ENCODE results near the gene PIK3CD.
"Not testable (repeated sequence)": the region's sequence is repeated elsewhere in the genome, so short reads cannot be mapped to it uniquely, and the experiment has no call there.

PIK3CD gene

DNA sequence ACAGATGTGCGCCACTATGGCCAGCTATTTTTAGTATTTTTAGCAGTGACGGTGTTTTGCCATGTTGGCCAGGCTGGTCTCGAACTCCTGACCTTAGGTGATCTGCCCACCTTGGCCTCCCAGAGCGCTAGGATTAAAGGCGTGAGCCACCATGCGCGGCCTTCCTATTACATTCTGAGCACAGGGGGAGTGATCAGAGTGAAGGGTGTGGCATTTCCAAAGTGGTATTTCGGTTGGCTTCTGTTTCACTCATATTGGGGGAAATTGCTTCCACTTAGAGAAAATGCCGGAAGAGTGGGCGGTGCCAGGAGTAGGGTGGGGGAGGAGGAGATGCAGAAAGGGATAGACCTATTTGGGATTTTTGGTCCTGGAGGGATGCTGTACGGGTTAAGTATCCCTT lies 4.3 kb downstream of the PIK3CD start:
- no peak for DNase-seq

DNA sequence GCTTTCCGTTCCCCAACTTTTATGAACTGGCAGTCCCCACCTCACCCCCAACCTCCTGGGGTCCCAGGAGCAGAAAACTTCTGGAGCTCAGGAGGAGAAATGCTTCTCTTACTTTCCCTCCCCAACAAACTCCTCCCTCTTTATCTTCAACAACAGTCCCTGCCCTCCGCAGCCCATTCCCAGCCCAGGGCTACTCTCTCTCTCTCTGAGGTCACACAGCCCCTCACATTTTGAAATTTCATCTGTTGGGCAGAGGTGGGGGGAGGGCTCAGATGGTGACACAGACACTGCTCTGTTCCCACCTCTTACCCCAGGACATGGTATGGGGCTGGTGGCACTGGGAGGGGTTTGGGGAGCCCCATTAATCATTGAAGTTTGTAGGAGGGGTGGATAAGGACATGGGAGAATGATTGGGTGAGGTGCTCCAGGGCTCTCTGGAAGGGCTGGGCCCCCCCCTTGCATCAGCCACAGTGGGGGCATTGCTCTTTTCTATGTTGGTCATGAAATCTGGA lies 6.0 kb downstream of the PIK3CD start:
- DNase-seq, result no peak

DNA sequence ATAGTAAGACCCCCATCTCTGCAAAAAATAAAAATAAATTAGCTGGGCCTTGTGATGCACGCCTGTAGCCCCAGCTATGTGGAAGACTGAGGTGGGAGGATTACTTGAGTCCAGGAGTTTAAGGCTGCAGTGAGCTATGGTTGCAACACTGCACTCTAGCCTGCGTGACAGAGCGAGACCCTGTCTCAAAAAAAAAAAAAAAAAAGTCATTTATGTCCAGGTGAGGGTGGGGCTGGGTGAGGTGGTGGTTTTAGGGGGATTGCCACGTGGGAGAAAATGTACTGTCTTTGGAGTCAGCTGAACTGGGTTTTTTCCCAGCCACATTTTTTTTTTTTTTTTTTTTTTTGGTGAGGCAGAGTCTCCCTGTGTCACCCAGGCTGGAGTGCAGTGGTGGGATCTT lies 6.7 kb downstream of the PIK3CD start:
- no peak for DNase-seq

DNA sequence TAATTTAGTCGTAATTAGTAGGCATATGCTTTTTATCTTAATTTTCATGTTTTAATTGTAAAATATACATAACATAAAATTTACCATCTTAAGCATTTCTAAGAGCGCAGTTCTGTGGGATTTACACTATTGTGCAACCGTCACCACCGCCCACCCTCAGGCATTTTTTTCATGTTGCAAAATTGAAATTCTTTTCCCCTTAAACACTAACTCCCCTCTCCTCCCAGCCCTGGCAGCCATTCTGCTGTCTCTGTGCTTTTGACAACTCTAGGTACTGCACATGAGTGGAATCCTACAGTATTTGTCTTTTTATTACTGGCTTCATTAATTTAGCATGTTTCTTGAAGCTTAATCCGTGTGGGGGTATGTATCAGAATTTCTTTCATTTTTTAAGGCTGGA lies 7.8 kb downstream of the PIK3CD start:
- no peak for DNase-seq

DNA sequence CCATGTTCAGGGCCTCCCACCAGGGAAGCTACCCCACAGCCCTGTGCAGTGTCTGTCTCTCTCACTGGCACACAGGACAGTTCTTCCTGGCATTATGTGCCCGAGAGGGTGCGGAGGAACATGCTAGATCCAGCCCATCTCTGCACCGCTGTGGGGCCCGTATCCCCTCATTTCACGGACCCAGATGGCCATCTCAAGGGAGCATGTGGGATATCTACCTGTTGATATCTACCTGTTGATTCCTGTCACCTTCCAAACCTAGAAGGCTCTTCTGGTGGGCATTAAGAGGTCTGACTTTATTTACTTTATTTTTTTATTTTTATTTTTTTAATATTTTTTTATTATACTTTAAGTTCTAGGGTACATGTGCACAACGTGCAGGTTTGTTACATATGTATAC lies 11.7 kb downstream of the PIK3CD start:
- DNase-seq, result no peak

DNA sequence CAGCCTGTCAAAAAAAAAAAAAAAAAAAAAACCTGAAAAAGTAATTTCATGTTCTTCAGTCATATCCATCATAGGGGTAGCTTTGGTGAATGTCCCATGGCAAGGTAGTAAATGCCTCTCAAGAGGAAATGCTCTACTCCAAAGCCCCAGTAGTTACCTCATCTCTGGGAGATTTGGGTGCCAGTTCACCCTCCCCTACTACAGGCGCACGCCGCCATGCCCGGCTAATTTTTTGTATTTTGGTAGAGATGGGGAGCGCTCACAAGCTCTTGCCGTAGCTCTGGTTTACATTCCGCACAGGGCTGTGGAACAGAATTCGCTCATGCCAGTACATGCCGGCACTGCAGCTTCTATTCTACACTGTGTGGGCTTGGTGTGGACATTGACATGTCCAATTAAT lies 13.7 kb downstream of the PIK3CD start:
- DNase-seq, result no peak

DNA sequence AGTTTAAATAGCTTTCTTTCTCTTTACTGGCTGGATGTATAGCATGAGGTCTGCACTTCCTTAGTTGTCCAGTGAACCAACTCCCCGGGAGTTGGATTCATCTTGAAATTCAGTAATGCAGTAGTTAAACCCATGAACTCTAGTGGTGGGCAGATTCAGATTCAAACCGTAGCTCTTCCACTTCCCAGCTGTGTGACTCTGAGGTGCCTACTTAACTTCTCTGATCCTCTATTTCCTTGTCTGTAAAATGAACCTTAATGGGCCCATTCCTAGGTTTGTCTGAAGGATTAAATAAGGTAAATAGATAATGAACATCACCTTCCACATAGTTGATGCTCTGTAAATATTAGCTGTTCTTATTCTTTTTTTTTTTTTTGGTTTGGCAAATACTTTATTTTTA lies 16.5 kb downstream of the PIK3CD start:
- DNase-seq, result no peak

DNA sequence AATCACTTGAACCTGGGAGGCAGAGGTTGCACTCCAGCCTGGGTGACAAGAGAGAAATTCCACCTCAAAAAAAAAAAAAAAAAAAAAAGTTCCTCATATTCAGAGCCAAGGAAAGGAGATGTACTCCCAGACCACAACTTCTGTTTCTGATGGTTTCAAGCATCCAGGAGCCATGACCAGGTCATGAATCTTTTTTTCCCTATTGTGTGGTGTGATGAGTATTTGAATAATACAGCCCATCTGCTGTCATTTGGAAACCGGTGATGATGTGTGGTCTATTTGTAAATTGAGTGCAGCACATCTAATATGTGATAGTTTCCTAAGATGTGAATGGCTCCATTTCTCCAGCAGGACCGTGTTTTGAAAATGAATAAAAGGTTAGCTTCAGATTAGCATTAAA lies 18.6 kb downstream of the PIK3CD start:
- DNase-seq, result no peak

DNA sequence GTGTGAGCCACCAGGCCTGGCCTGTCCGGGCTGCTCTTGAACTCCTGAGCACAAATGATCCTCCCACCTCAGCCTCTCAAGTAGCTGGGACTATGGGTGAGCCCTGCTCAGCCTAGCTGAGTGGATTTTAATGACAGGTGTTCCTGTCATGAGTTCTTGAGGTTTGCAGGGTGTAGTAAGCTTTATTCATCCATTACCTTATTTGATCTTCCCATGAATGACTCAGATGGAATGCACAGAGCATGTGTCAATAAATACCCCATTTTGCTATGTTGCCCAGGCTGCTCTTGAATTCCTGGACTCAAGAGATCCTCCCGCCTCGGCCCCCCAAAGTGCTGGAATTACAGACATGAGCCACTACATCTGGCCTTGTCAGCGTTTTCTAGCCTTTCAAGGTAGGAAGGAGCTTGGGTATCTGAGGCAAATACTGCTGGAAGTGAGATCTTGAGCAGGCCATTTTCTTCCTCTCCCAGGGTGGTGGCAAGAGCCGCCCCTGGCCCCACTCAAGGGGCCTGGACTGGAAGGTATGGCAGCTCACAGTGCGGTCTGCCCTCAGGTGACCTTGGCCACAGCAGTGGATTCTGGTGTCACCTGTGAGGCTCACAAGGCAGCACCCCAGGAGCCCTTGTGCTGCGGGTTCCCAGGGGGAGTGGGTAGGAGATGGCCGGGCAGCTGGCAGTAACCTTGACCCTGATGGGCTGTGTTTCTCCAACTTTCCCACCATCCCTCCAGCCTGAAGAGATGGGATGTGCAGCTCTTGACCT lies 20.0 kb downstream of the PIK3CD start:
- DNase-seq, result no peak

DNA sequence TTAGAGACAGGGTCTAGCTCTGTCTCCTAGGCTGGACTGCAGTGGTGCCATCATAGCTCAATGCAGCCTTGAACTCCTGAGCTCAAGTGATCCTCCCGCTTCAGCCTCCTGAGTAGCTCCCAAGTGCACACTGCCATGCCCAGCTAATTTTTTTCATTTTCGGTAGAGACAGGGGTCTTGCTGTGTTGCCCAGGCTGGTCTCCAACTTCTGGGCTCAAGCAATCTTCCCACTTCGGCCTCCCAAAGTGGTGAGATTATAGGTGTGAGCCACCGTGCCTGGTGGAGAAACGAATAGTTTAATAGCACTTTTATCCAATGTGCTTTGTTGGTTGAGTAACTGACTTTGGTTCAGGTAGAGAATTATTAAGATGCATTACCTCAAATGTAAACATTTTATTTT lies 20.9 kb downstream of the PIK3CD start:
- DNase-seq, result no peak

DNA sequence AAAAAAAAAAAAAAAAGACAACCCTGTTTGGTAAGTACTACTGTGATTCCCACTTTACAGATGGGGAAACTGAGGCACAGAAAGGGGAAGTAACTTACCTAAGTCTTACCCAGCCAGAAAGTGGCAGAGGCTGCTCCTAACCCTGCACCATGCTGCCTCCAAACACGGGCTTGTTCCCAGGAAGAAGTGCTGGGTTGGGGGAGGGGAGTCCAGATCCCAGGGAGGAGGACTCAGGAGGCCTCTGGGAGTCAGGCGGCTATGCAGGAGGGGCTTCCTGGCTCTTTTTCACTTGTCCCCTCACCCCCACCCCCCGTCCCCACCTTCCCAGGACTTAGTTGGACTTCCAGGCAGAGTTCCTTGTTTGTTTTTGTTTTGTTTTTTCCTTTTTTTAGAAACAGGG lies 23.9 kb downstream of the PIK3CD start:
- no peak for DNase-seq

DNA sequence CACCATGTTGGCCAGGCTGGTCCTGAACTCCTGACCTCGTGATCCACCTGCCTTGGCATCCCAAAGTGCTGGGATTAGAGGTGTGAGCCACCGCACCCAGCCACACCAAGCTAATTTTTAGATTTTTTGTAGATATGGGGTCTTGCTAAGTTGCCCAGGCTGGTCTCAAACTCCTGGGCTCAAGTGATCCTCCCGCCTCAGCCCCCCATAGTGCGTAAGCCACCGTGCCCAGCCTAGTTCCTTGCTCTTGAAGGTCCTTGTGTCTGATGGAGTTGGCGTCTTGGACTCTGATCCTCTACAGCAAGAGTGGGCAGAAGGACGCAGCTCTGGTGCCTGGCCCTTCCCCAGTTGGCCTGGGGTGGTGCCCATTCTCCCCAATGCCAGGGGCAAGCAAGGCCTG lies 24.6 kb downstream of the PIK3CD start:
- DNase-seq, result not testable (repeated sequence)

DNA sequence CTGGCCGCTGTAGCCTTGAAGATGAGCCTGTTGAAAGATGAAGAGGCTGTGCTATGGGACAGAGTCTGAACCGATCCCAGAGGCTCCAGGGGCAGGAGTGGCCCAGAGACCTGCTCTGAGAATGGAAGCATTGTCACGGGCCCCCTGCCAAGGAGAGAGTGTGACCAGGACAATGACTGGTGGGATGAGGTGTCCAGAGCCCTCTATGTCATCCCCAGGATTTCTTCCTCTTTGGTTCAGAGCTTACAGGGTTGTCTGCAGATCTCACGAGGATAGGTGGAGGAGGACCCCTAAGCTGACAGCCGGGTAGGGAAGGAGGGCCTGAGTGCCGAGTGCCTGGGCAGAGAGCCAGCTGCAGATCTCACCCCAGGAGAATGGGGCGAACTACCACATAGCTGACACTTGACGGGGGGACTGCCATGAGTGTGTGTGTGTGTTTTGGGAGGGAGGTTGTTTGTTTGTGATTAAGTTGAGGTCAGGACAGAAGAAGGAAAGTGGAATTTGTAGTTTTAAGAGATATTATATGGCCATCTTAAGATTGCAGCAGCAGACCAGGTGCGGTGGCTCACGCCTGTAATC lies 25.4 kb downstream of the PIK3CD start:
- DNase-seq, result no peak

DNA sequence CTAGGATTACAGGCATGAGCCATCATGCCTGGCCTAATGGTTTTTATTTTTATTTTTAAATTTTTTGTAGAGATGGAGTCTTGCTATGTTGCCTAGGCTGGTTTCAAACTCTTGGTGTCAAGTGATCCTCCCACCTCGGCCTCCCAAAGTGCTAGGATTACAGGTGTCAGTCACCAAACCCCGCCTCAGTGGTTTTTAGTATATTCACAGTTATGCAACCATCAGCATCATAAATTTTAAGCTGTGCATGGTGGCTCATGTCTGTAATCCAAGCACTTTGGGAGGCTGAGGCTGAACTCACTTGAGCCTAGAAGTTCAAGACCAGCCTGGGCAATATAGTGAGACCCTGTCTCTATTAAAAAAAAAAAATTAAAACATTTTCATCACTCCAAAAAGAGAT lies 28.6 kb downstream of the PIK3CD start:
- no peak for DNase-seq

DNA sequence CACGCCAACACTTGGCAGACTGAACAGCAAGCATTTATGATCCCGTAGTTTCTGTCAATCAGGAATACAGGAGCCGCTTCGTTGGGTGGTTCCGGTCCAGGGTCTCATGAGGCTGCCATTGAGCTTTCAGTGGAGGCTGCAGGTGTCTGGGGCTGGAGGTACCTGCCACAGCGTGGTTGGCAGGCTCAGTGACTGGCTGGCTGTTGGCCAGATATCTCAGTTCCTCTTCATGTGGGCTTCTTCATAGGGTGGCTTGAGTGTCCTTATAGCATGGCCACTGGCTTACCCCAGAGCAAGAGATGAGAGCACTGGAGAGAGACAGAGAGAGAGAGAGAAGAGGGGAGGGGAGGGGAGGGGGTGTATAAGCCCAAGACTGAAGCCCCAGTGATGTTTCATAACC lies 29.3 kb downstream of the PIK3CD start:
- DNase-seq, result no peak

DNA sequence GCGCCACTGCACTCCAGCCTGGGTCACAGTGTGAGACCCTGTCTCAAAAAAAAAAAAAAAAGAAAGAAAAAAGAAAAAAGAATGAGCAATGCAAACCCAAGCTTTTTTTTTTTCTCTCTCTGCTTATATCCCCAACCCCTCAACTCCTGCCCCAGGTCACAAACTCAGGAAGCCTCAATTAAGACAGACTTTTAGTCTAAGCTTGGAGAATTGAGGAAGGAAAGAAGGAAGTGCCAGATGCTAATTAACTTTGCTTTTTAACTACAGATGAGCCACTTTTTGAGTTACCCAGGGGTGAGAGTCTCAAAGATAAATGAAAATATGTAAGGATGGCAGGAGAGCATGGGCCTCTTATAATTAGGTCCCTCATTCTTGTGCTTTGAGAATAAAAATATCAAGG lies 33.3 kb downstream of the PIK3CD start:
- no peak for DNase-seq

DNA sequence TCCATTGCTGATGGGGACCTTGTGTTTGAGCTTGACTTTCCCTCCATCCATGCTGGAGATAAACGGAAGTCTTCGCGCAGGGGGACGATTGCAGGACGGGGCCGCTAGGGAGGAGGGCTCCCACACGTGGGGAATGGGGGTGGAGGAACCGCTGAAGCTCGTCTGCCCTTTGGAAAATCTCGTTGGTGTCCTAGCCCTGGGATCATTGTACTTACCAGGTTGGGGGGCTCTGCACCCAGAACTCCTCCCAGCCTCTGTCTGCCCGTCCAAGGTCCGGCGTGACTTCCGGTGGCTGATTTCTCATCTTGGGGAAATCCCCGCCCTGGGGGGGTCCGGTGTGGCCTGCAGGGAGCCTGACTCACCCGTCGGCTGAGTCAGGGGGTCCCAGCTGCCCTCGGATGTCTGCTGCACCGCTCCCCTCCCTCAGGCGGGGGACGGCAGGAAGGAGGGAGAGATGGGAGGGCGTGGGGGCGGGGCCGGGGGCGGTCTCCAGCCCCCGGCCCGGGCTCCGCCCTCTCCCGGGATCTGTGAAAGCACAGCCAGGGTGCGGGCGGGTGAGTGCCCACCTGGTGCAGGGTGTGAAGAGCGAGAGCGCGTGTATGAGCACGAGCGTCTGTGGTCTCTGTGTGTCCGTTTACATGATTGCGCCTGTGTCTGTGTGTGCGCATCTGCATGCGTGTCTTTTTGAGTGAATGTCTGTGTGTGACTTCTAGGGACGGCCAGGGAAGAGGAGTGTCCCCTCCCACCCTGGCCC lies 35.8 kb downstream of the PIK3CD start:
- peak; percentile 74 for DNase-seq

DNA sequence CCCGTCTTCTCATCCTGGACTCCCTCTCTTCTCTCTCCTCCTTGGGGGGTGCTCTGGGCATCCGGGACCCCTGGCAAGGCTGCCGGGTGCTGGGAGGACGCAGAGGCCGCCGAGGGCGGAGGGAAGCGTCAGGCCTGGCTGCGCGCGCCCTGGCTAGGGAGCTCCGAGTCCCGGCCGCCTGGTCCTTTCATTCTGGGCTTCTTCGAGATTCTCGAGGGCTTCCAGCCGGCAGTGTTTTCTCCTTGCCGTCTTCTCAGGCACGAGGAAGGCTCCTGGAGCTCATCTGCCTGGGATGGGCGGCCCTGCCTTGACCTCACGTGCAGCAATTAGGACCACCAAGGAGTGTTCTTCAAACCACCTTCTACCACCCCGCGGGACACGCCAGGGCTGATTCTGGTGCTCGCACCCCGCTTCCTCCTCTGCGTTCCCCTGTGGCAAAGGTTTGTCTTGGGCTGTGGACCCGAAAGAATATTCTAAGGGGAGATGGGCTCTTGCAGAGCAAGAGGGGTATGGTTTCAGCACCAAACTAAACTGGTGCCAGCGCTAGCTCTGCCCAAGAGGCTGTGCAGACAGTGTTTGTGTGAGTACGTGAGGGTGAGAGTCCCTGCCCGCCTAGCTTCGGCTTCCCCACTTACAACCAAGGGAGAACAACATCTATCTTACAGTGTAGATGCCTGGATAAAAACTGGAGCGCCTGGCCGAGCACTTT lies 36.5 kb downstream of the PIK3CD start:
- peak; percentile 45 for DNase-seq

DNA sequence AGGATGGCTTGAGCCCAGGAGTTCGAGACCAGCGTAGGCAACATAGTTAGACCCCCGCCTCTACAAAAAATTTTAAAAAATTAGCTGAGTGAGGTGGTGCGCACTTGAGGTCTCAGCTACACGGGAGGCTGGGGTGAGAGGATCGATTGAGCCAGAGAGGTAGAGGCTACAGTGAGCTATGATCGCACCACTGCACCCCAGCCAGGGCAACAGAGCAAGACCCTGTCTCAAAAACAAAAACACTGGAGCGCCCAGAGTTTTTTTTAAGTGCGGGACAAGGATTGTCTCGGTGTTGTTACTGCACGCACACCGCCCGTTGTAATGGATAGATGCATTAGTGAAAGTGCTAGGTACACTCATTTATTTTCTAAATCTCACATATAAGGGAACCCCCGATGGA lies 37.1 kb downstream of the PIK3CD start:
- DNase-seq, result no peak

DNA sequence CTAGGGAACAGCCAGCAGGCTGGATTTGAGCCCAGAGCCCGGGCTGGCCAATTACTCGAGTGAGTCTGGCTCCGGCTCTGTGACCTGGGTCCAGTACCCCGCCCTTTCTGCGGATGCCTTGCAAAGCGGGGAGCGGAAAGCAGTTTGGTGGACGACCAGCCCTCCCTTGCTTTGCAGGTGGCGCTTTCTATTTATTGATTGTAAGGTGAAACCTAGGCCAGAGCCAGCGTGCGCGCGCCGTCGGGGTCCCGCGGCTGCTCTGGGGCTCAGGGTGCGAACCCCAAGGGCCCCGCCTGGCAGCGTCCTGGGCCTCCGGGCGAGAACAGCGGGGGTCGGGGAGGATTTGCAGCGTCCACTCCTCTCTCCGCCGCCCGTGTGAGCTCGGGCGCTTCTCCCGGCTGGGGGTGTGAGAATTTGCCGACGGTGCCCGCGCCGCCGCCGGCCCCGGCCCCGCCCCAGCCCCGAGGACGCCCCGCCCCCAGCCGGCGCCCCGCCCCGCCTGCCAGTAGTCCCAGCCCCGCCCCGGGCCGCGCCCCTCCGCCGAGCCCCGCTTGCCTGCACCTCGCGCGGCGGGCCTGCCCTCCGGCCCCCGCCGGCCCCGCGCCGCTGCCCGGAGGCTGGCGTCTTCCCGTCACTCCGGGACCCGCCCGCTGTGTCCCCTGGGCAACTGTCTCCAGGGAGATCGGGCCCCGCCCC lies 37.6 kb downstream of the PIK3CD start:
- peak; percentile 73 for DNase-seq

DNA sequence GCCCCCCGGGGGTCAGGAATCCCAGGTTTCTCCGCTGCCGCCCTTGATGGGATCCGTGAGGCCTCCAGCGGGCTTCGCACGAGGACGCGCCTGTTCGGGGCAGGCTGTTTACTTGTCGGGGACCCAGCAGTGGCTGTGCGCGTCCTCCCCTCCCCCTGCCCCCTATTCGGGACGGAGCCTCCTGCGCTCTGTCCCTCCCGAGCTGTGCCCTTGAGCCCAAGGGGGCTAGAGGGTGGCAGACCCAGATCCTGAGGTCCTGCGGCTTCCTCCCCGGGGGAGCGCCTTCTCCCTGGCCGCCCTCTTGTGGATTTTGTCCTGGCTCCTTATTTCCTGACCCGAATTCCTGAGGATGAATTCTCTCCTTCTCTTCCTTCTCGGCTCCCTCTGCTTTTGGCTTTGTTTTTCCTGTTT lies 38.4 kb downstream of the PIK3CD start:
- no peak for DNase-seq

DNA sequence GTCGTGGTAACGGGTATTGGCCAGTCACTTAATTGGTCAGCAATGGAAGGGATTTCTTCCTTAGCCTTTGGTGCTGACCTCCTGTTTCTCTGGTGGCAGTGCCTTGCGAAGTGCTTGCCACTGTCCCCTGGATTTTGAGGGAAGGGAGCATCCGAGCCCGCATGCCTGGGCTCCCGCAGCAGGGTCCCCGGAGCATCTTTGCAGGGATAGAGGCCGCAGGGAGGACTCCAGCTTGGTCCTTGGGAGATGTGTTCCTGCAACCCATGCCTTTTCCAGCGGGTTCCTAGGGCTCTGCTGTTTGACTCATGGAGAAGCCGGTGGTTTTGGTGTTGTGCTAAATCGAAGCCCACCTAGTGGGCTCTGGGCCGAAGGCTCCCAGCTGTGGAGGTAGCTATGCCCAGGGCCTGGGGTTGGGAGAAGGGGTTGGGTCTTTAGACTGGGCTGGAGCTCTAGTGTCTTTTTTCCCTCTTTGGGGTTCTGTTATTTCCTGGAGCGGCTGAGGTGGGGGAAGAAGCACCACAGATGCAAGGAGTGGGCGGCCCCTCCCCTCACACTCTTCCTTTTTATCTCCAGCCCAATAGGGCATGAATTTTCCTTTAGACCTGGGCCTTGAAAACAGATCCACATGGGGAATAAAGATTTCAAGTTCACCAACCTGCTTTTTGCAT lies 39.0 kb downstream of the PIK3CD start:
- no peak for DNase-seq

Data from NCI-H2171 treated with DMSO at 0.1 percent for 48 hours (cell line).